Heart left ventricle (tissue), 16 donors: ENCODE results near the gene SLC5A6. TPM values are rescaled to one million over a fixed set of nuclear protein-coding genes. Genes with fewer than 3 reads are reported as not detected.

ENCODE experiments used
- ATAC-seq, 4 donors: fragments of 200-7000 bp; cut with Tn5 transposase; one replicate each; pipeline ENCODE4 v1.9.1; 2020 to 2022; ENCODE audit warnings: moderate library complexity in 4 of 4, mild to moderate bottlenecking in 3 of 4, moderate number of reproducible peaks in 1 of 4
- DNase-seq, 5 donors: peaks; one replicate each; pipeline ENCODE4 v3.0.0-alpha.2; 2020
- H3K27ac ChIP-seq, 12 donors: fragments of 200-600 bp; sonication (generic) in 4 of 12; one replicate each; pipeline versions ENCODE4 v1.5.0 to v1.8.0; 2016 to 2022; ENCODE audit warnings: mild to moderate bottlenecking in 2 of 12
- H3K27me3 ChIP-seq, 9 donors: fragments of 200-600 bp; sonication (generic) in 2 of 9; one replicate each; pipeline versions ENCODE4 v1.5.1 to v1.8.0; 2016 to 2022; ENCODE audit warnings: mild to moderate bottlenecking in 3 of 9
- H3K36me3 ChIP-seq, 9 donors: fragments of 200-600 bp; sonication (generic) in 2 of 9; one replicate each; pipeline versions ENCODE4 v1.5.0 to v1.8.0; 2018 to 2022; ENCODE audit warnings: mild to moderate bottlenecking in 2 of 9
- H3K4me1 ChIP-seq, 12 donors: fragments of 200-600 bp; sonication (generic) in 4 of 12; one replicate each; pipeline versions ENCODE4 v1.5.0 to v1.8.0; 2016 to 2022; ENCODE audit warnings: mild to moderate bottlenecking in 3 of 12
- H3K4me3 ChIP-seq, 12 donors: fragments of 200-600 bp; sonication (generic) in 4 of 12; one replicate each; pipeline versions ENCODE4 v1.5.0 to v1.8.0; 2017 to 2022; ENCODE audit warnings: mild to moderate bottlenecking in 9 of 12, moderate library complexity in 4 of 12
- H3K9me3 ChIP-seq, 12 donors: fragments of 200-600 bp; sonication (generic) in 4 of 12; one replicate each; pipeline versions ENCODE4 v1.5.0 to v1.8.0; 2016 to 2022; ENCODE audit warnings: mild to moderate bottlenecking in 1 of 12
- POLR2A ChIP-seq, 2 donors: fragments of 450-650 bp; IDR thresholded peaks; one replicate each; pipeline ENCODE4 v1.6.1; 2017; ENCODE audit warnings: antibody characterized with exemption in 2 of 2, mild to moderate bottlenecking in 2 of 2, moderate library complexity in 2 of 2
- WGBS, 4 donors: extraction: QIAGEN DNeasy Blood & Tissue Kit in 2 of 4; methylation state at CpG; one replicate each; pipeline versions ENCODE4 v1.1.5 to v1.1.7; 2013 to 2018; 5-methylcytosine and 5-hydroxymethylcytosine counted together
- intact Hi-C, 10 donors: fragments of 100-400 bp; cut with DNase I; formaldehyde crosslinking; loops; one replicate each; pipeline versions ENCODE4 v1.11.1 to v1.14.2; 2022
- polyA plus RNA-seq, 2 donors: library from polyadenylated mRNA; stranded (reverse); fragments of 200-250 nt; gene quantifications; one replicate each; pipeline ENCODE4 v1.2.3, GENCODE V29; 2013
- total RNA-seq, 9 donors: library from RNA; depleted of rRNA in 2 of 9; stranded (reverse); fragments of >200 nt in 2 of 9; fragmentation: NEBNext Ultra II Directional in 3 of 9; extraction: Animal tissue kit (Norgen Biotek cat#: 25700) in 3 of 9; gene quantifications; one replicate each; pipeline versions ENCODE4 v1.1.0 to v1.2.4, GENCODE V29; 2016 to 2023
- TF ChIP-seq, protein P1 (sequence below), 12 donors: fragments of 200-600 bp; sonication (generic) in 4 of 12; IDR thresholded peaks; one replicate each; pipeline versions ENCODE4 v1.5.0 to v1.8.0; 2018 to 2022; ENCODE audit warnings: antibody characterized with exemption in 12 of 12, mild to moderate bottlenecking in 5 of 12
- donor health status: ischemic (EF 13 %, LVEDD 7.1; RV severe dilation, severe dysfunction).
- donor health status: healthy with polysubstance abuse.
- donor health status: DM: no; HTN: yes; CAD: no.
- donor health status: DM: no; HTN: no; CAD: no.
- donor health status: ischemic (EF 25% LVEDD 6.9; RV normal size, moderate dysfunction).
- donor health status: ischemic (EF 25% LVEDD 5.7; RV mildly dilated, moderate dysfunction).
- donor health status: healthy.
- donor health status: DM: yes; HTN: yes; CAD: no.
- donor health status: ischemic (EF 35%, LVEDD 5.7; RV mildly dilated, moderate dysfunction).
- donor health status: nonischemic (EF 11% LVEDD 7.7; RV severe dilation, severe dysfunction).
- donor health status: DM: yes; HTN: yes; CAD: no.
- donor health status: PGD.
- donor health status: ischemic (EF 29% LVEDD 5.4; RV normal size, mild dysfunction).
- donor health status: nonischemic (EF 23%, LVEDD 6.1; RV moderate dilation, normal function).

The SLC5A6 gene
- total and polyA plus RNA-seq, 11 donors, result 6.3 to 37.7 (median 10.3) TPM

DNA sequence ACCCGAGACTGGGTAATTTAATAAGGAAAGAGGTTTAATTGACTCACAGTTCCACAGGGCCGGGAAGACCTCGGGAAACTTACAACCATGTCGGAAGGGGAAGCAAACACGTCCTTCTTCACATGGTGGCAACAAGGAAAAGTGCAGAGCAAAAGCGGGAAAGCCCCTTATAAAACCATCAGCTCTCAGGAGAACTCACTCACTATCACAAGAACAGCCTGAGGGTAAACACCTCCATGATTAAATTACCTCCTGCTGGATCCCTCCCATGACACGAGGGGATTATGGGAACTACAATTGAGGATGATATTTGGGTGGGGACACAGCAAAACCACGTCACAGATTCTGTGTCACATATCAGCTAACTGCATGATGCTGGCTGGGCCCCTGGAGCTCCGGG lies 51.9 kb downstream of the SLC5A6 start:
- H3K27ac ChIP-seq, result no peak overlapping the region
- no peak for ATAC-seq
- WGBS, 4 donors, result 76 to 85% (median 78%) methylated on average over 9 of the region's 9 CpGs
- H3K36me3 ChIP-seq, result no peaks in the 10 kb centered on the region
- H3K4me1 ChIP-seq, result no peaks in the 10 kb centered on the region
- DNase-seq, result no peak
- H3K27me3 ChIP-seq, result peaks cover 0 to 8% (median 0%) of the 10 kb centered on the region in 9 donors
- no peaks in the 10 kb centered on the region for H3K9me3 ChIP-seq
- intact Hi-C loops, result no loop called here
- no peak overlapping the region for H3K4me3 ChIP-seq
- TF ChIP-seq, protein P1, sequence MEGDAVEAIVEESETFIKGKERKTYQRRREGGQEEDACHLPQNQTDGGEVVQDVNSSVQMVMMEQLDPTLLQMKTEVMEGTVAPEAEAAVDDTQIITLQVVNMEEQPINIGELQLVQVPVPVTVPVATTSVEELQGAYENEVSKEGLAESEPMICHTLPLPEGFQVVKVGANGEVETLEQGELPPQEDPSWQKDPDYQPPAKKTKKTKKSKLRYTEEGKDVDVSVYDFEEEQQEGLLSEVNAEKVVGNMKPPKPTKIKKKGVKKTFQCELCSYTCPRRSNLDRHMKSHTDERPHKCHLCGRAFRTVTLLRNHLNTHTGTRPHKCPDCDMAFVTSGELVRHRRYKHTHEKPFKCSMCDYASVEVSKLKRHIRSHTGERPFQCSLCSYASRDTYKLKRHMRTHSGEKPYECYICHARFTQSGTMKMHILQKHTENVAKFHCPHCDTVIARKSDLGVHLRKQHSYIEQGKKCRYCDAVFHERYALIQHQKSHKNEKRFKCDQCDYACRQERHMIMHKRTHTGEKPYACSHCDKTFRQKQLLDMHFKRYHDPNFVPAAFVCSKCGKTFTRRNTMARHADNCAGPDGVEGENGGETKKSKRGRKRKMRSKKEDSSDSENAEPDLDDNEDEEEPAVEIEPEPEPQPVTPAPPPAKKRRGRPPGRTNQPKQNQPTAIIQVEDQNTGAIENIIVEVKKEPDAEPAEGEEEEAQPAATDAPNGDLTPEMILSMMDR (IDR thresholded peaks at IDR 0.05), result no peak
- no peak for TF ChIP-seq POLR2A (IDR thresholded peaks at IDR 0.05)

DNA sequence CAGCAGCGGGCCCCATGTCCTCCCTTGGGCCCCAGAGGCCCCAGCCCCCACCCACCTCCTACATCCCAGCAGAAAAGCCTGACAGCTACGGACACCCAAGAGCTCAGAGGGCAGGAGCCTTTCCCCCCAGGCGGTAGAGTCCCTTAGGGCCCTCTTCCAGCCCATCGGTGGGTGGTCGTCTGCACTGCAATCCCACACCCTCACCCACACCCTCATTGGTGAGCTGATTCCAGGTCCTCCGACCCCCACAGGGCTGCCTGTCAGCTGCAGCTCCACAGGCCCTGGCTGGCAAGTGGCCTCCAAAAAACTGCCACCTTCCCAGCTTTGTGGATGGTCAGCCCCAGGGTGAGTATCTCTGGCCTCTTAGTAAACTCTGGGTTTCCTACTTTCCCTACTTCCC lies 52.8 kb downstream of the SLC5A6 start:
- no peak overlapping the region for H3K27ac ChIP-seq
- ATAC-seq (peak in 1 of 4 donors; percentile 20), DNase-seq (no peak)

DNA sequence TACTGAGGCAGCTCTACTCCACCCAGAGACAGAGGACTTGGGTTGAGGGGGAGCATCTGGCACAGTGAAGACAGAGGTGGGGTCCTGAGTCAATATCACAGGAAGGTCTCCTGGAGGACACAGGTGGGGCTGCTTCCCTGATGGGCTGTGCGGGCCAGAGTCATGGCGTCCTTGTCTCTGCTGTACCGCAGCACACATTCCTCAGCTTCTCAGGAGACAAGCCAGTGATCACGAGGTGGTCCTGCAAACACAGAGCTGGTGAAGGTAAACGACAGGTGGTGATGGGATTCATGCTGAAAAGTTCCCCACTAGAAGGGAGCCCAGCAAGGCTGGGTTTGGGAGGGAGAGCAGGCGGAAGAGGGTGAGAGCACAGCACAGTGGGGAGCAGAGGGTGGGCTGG lies 53.6 kb downstream of the SLC5A6 start:
- Histone ChIP-seq H3K4me1 (no peaks in the 10 kb centered on the region), H3K27ac (no peak overlapping the region), H3K9me3 (no peaks in the 10 kb centered on the region), H3K36me3 (no peaks in the 10 kb centered on the region), H3K27me3 (peaks cover 0 to 8% (median 0%) of the 10 kb centered on the region in 9 donors), H3K4me3 (no peak overlapping the region)
- intact Hi-C loops, result no loop called here
- 57 to 69% (median 66%) methylated on average over 6 of the region's 6 CpGs for WGBS, 4 donors
- DNase-seq (no peak), ATAC-seq (no peak)
- TF ChIP-seq POLR2A (IDR thresholded peaks at IDR 0.05), result no peak
- TF ChIP-seq, protein P1 (IDR thresholded peaks at IDR 0.05), result no peak

More for the DNA sequence above, 52.8 kb downstream of the SLC5A6 start:
- H3K9me3 ChIP-seq, result no peaks in the 10 kb centered on the region
- H3K4me3 ChIP-seq, result no peak overlapping the region
- no peaks in the 10 kb centered on the region for H3K4me1 ChIP-seq
- 53 to 73% (median 71%) methylated on average over 4 to 6 of the region's 6 CpGs for WGBS, 4 donors
- TF ChIP-seq, protein P1 (IDR thresholded peaks at IDR 0.05), result no peak
- no peak for TF ChIP-seq POLR2A (IDR thresholded peaks at IDR 0.05)
- intact Hi-C loops, result no loop called here
- H3K36me3 ChIP-seq, result no peaks in the 10 kb centered on the region
- H3K27me3 ChIP-seq, result peaks cover 0 to 8% (median 0%) of the 10 kb centered on the region in 9 donors

DNA sequence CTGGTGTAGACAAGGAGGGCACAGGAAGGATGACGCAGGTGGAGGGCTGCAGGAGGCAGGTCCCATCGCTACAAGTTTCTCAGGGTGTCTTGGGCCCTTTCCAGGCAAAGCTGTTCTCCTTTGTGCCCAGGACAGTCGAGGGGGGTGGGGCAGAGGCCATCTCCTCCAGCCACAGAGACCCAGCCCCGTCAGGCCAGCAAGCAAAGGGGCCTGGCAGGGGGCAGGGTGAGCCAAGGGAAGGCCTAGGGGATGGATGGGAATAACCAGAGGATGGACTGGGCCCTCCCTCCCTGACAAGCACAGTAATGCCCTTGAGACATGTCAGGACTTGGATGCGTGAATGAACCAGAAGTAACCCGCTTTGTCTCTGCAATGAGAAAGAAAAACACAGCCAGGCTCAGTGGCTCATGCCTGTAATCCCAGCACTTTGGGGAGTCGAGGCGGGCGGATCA lies 57.0 kb downstream of the SLC5A6 start:
- 71 to 83% (median 78%) methylated on average over 9 of the region's 9 CpGs for WGBS, 4 donors
- no peak for ATAC-seq
- intact Hi-C loops, result no loop called here
- no peaks in the 10 kb centered on the region for H3K36me3 ChIP-seq
- H3K4me1 ChIP-seq, result no peaks in the 10 kb centered on the region
- peaks cover 0 to 5% (median 0%) of the 10 kb centered on the region in 9 donors for H3K27me3 ChIP-seq
- no peaks in the 10 kb centered on the region for H3K9me3 ChIP-seq
- no peak for TF ChIP-seq POLR2A (IDR thresholded peaks at IDR 0.05)
- TF ChIP-seq, protein P1 (IDR thresholded peaks at IDR 0.05), result no peak
- no peak for DNase-seq
- no peak overlapping the region for H3K27ac ChIP-seq
- H3K4me3 ChIP-seq, result no peak overlapping the region
